Upper lobe of left lung (tissue), 4 donors: ENCODE data around the gene CYP4F3.

Source experiments
- EP300 ChIP-seq, 4 donors: sonication (generic); formaldehyde crosslinking; IDR thresholded peaks; one replicate each; pipeline ENCODE4 v1.5.1; 2017; ENCODE audit warnings: antibody characterized with exemption in 4 of 4, control low read depth in 2 of 4
- POLR2A ChIP-seq, 4 donors: fragments of 450-650 bp; IDR thresholded peaks; one replicate each; pipeline ENCODE4 v1.5.1; 2016 to 2017; ENCODE audit warnings: antibody characterized with exemption in 4 of 4, mild to moderate bottlenecking in 2 of 4
- POLR2AphosphoS5 ChIP-seq, 2 donors: sonication (generic); formaldehyde crosslinking; IDR thresholded peaks; one replicate each; pipeline ENCODE4 v1.5.1; 2017; ENCODE audit warnings: antibody characterized with exemption in 2 of 2
- TF ChIP-seq, protein P1 (sequence below), 6 experiments: fragments of 450-650 bp in 4 of 6; fragments of 200-600 bp in 2 of 6; sonication (generic) in 2 of 6; IDR thresholded peaks; one replicate each; pipeline ENCODE4 v1.5.1; 2016 to 2019; ENCODE audit warnings: antibody characterized with exemption in 6 of 6

DNA sequence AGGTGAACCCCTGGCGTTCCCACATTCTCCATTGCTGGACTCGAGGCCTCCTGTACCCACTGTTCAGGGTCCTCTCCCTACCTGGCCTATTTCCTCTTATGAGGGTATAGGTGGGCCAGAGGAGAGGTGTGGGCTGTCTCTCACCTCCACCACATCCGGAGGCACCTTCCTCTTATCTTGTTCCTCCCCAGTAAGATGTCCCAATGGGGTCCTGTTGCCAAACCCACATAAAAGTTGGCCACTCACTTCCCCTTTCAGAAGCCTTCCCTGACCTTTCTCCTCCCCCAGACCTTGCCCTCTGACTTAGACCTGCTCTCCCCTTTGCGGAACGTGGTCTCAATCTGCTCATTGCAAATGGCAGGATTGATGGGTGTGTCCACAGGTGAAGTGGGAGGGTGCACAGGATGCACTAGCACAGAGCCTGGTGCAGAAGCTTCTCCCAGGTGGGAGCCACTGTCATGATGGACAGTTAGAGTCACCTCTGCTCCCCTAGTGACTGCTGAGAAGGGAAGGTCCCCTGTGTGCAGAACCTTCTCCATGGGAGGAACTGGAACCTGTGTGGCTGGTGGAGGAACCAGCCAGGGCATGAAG is 1.3 kb downstream of the CYP4F3 start:
- TF ChIP-seq, protein P1, sequence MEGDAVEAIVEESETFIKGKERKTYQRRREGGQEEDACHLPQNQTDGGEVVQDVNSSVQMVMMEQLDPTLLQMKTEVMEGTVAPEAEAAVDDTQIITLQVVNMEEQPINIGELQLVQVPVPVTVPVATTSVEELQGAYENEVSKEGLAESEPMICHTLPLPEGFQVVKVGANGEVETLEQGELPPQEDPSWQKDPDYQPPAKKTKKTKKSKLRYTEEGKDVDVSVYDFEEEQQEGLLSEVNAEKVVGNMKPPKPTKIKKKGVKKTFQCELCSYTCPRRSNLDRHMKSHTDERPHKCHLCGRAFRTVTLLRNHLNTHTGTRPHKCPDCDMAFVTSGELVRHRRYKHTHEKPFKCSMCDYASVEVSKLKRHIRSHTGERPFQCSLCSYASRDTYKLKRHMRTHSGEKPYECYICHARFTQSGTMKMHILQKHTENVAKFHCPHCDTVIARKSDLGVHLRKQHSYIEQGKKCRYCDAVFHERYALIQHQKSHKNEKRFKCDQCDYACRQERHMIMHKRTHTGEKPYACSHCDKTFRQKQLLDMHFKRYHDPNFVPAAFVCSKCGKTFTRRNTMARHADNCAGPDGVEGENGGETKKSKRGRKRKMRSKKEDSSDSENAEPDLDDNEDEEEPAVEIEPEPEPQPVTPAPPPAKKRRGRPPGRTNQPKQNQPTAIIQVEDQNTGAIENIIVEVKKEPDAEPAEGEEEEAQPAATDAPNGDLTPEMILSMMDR (IDR thresholded peaks at IDR 0.05) = no peak
- no peak for TF ChIP-seq POLR2A (IDR thresholded peaks at IDR 0.05)
- peak in 1 of 2 donors; percentile 21 for TF ChIP-seq POLR2AphosphoS5 (IDR thresholded peaks at IDR 0.05)
- no peak for TF ChIP-seq EP300 (IDR thresholded peaks at IDR 0.05)
